Activated CD4-positive, CD25-positive, alpha-beta regulatory T cell treated with anti-CD3 and anti-CD28 coated beads, Interleukin-2, amount 50 U/mL, for 72 hours (primary cell): ENCODE results near the gene MGAT3.

Source experiments
- DNase-seq: peaks from one replicate; pipeline ENCODE4 v3.0.0; 2021

Gene MGAT3

GRCh38 chr22:39429186-39429585 is 27.6 kb upstream of the MGAT3 start:
- no peak for DNase-seq

- no peak for DNase-seq
Observed at GRCh38 chr22:39429916-39430575, 26.8 kb upstream of the MGAT3 start.

GRCh38 chr22:39430576-39431150 is 26.1 kb upstream of the MGAT3 start:
- DNase-seq, result no peak

DNA sequence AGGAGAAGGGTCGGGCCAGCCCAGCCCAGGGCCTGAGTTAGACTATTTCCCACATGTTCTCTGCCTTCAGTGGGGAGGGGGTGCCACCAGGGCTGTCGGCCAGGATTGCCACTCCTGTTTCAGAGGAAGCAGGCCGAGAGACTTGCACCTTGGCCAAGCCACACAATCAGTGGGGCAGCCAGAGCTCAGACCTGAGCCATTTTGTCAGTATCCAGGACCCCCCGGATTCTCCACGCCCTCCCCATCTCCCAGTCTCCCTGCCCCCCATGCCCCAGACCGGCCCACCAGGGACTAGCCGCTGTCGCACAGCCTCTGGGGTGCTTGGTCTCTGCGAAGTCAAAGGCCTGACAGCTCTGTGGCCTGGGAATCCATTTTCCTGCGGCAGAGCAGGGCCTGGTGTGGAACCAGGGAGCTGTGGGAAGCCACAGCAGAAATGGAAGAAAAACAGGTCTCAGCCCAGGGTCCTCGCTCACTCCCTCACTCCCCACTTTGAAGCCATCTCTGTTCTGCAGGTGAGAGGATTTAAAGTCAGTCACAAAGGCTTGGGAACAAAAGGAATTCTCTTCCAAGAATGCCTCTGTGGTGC is 25.5 kb upstream of the MGAT3 start:
- DNase-seq, result no peak

GRCh38 chr22:39431821-39432251 is 25.0 kb upstream of the MGAT3 start:
- DNase-seq, result no peak

GRCh38 chr22:39432361-39432811 is 24.4 kb upstream of the MGAT3 start:
- DNase-seq, result no peak

- DNase-seq, result no peak
Observed at GRCh38 chr22:39433476-39434242, 23.2 kb upstream of the MGAT3 start.

DNA sequence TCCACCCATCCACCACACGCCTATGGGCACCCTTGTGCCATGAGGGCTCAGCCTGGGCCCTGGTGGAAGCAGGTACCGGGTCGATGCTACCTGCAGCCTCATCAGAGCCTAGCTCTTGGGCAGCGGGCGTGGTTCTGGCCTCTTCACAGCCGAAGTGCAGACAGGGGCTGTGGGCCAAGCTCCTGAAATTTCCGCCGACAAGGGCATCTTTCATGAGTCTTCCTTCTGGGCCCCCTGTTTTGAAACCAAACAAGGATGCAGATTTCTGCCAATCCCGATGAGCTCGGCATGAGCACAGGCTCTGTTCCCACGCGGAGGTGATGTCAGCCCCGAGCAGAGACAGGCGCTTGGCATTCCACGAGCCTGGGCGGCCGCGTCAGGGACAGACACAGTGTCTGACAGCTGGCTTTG is 22.6 kb upstream of the MGAT3 start:
- DNase-seq, result no peak

- DNase-seq, result no peak
Observed at GRCh38 chr22:39434721-39435120, 22.1 kb upstream of the MGAT3 start.

GRCh38 chr22:39435616-39436015 is 21.2 kb upstream of the MGAT3 start:
- no peak for DNase-seq

GRCh38 chr22:39437791-39438704 is 18.8 kb upstream of the MGAT3 start:
- no peak for DNase-seq

GRCh38 chr22:39439170-39439569 is 17.6 kb upstream of the MGAT3 start:
- DNase-seq, result no peak

DNA sequence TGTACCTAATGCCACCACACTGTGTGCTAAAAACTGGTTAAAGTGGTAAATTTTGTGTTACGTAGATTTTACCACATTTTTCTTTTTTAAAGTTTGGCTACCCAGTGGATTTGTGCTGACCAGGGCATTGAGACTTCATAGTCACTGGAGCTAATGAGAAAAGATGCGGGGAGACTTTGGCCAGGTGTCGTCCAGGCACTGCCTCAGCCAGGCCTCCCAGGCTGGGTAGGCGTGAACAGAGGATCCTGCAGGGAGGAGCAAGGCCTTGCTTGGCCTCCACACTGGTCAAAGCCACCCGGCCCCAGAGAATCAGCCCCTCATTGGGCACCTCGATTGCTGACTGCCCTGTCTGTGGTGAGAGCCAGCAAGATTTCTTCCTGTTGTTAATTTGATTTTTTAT is 13.4 kb upstream of the MGAT3 start:
- no peak for DNase-seq

DNA sequence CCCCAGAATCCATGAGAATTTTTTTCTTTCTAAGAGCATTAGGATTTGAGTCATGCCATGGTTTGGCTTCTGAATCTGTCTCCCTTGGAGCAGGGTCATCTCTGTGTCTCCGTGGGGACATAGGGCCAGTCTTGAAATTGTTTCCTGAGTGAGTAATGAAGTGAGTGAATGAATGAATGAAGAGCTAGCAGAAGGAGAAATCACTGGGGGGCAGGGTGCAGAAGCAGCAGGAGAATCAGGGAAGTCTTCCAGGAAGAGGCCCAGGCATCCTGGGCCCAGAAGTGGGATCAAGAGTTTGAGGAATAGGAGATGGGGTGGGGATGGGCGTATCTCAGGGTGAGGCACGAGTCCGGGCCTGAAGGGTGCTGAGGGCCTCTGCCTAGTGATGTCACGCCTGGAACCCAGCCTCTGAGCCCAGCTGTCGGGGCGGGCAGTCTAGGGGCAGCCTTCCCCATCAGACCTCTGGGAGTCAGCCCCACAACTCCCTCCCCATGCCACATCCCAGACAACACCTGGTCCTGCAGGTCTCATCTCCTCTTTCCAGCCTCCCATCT is 12.5 kb upstream of the MGAT3 start:
- DNase-seq, result no peak

DNA sequence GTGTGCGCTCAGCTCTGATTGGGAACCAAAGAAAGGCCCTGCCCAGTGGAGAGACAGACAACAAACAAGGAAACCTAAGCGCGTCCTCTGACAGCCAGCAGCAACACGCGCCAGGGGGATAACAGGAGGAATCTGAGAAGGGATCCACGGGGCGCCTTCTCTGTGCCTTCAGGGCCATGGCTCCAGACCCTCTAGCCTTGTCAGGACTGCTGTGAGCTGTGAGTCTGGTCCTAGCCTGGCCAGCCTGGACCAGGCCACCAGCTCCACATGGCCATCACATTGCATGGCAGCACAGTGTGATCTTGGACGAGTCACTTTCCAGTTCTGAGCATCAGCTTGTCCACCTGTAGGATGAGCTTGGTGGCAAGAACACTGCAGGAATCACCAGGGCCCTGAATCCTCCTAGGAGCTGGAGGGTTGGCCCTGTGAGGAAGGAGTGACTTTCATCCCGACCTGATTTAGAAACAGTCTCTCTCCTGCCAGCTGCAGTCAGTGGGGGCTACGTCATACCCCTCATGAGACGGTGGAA is 11.8 kb upstream of the MGAT3 start:
- DNase-seq, result no peak

- no peak for DNase-seq
Observed at GRCh38 chr22:39445678-39446077, 11.1 kb upstream of the MGAT3 start.

DNA sequence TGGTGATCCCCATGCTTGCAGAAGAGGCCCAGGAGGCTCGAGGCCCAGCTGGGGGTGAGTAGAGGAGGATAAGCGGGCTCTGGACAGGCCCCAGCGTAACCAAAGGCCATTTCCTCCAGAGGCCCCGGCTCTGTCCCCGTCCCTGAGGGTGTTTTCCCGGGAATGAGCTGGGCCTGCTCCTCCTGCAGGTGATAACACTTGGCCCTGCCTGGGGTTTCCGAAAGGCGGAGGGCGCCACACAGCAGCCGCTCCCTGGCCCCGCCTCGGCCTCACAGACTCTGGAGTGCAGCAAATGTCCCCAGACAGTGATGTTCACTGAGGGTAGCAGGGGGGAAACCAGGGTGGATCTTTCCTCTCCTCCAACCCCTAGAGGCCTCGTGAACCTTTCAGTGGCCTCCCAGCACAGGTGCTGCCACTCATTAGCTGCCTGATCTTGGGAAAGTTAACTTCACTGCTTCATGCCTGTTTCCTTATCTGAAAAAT is 10.5 kb upstream of the MGAT3 start:
- DNase-seq, result no peak

GRCh38 chr22:39448205-39449054 is 8.4 kb upstream of the MGAT3 start:
- no peak for DNase-seq

GRCh38 chr22:39449708-39450107 is 7.1 kb upstream of the MGAT3 start:
- no peak for DNase-seq

DNA sequence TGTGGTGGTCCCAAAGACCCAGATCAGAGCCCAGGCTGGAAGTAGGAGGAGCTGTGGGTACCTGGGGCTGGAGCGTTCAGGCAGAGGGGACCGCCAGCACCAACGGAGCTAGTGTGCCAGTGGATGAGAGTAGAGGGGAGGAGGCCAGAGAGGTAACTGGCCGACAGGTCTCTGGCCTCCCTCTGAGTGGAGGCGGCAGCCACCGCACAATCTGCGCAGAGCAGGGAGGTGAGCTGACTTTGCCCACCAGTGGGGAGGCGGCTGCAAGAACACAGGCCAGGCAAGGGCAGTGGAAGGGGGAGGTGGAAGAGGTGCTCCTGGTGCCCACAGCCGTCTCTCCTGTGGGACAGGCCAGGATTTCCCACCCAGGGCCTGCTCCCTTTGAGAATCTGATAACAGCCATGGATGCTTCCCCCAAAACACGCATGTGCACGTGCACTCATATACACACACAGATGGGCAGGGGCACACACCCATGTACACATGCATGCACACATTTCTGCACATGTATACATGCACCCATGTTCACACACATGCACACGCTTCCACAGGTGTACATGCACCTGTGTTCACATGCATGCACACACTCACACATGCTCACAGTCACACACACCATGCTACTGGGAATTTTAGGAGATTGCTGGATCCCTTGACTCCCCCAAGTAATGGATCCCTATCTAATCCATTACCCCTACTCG is 6.4 kb upstream of the MGAT3 start:
- DNase-seq, result no peak

- no peak for DNase-seq
Observed at GRCh38 chr22:39452740-39453040, 4.1 kb upstream of the MGAT3 start.
